Right cardiac atrium (tissue), 5 donors: Measurements from ENCODE around the gene CARD14. TPM values are rescaled to one million over a fixed set of nuclear protein-coding genes. Genes with fewer than 3 reads are reported as not detected.

Experiments used
- ATAC-seq, 2 donors: fragments of 200-7000 bp; cut with Tn5 transposase; one replicate each; pipeline versions ENCODE4 v1.8.0 to v1.9.1; 2020; ENCODE audit warnings: moderate library complexity in 2 of 2, mild to moderate bottlenecking in 1 of 2
- DNase-seq, 3 donors: peaks; one replicate each; pipeline ENCODE4 v3.0.0-alpha.2; 2020
- H3K27ac ChIP-seq: one replicate; pipeline ENCODE4 v1.5.1; 2013; ENCODE audit warnings: mild to moderate bottlenecking, low read length, control low read depth, moderate library complexity
- H3K27me3 ChIP-seq: one replicate; pipeline ENCODE4 v1.6.1; 2013; ENCODE audit not compliant: control insufficient read depth, insufficient read depth
- H3K4me1 ChIP-seq: one replicate; pipeline ENCODE4 v1.6.1; 2013; ENCODE audit warnings: low read length; ENCODE audit not compliant: control insufficient read depth, insufficient read depth
- H3K4me3 ChIP-seq: one replicate; pipeline ENCODE4 v1.5.1; 2013; ENCODE audit warnings: low read length, control low read depth
- H3K9me3 ChIP-seq: one replicate; pipeline ENCODE4 v1.6.1; 2013; ENCODE audit warnings: low read length; ENCODE audit not compliant: control insufficient read depth
- WGBS: extraction: QIAGEN DNeasy Blood & Tissue Kit; methylation state at CpG from one replicate; pipeline ENCODE4 v1.1.7; 2013; 5-methylcytosine and 5-hydroxymethylcytosine counted together
- intact Hi-C, 4 donors: fragments of 100-400 bp; cut with DNase I; formaldehyde crosslinking; loops; one replicate each; pipeline versions ENCODE4 v1.11.0 to v1.14.0; 2022 to 2023
- polyA plus RNA-seq: library from polyadenylated mRNA; stranded (reverse); fragments of 200-250 nt; gene quantifications from one replicate; pipeline ENCODE4 v1.2.3, GENCODE V29; 2013
- total RNA-seq, 4 donors: library from RNA; stranded (reverse); fragmentation: NEBNext Ultra II Directional; extraction: Animal tissue kit (Norgen Biotek cat#: 25700); gene quantifications; one replicate each; pipeline ENCODE4 v1.2.1, GENCODE V29; 2021
- donor health status: healthy with polysubstance abuse.
- donor health status: DM: no; HTN: yes; CAD: no.
- donor health status: DM: no; HTN: no; CAD: no.
- donor health status: DM: no; HTN: yes; CAD: no; lungs with severe emphysema.
- donor health status: DM: yes; HTN: yes; CAD: no.

CARD14 gene
- total and polyA plus RNA-seq, 5 donors: 0.05 to 0.20 (median 0.14) TPM; not detected in 2

DNA sequence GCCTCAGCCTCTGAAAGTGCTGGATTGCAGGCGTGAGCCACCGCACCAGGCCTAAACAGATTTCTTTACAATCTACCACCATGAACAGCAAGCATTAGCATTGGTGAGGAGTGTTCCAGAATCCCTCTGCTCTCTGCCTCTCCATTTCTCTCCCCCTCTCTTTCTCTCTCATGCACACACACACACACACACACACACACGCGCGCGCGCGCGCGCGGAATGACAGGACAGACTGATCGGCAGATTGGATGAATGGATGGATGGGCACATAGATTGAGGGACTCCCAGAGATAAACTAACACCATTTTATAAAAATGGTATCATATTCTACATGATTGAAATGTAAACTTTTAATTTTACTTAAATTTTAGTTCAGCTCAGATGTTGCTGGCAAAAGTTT lies 3.3 kb downstream of the CARD14 start:
- DNase-seq: no peak
- no peaks in the 10 kb centered on the region for H3K9me3 ChIP-seq
- H3K4me3 ChIP-seq: no peak overlapping the region
- peaks cover 4% of the 10 kb centered on the region for H3K4me1 ChIP-seq
- WGBS: 84% methylated on average over 12 of the region's 12 CpGs
- ATAC-seq: no peak
- intact Hi-C loops: no loop called here
- no peak overlapping the region for H3K27ac ChIP-seq
- H3K27me3 ChIP-seq: no peaks in the 10 kb centered on the region

DNA sequence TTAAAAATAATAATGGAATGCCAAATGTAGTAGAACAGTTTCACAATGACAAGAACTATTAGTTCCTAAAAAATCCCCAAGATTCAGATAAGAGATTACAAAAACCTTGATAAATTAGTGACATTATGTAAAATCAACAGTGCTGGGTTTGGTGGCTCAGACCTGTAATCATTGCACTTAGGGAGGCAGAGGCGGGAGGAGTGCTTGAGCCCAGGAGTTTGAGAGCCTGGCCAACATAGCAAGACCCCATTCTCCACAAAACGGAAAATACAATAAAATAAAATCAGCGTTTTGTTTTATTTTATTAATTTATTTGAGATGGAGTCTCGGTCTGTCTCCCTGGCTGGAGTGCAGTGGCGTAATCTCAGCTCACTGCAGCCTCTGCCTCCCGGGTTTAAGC lies 4.1 kb downstream of the CARD14 start:
- 95% methylated on average over 6 of the region's 6 CpGs for WGBS
- ATAC-seq (no peak), DNase-seq (no peak)
- no peaks in the 10 kb centered on the region for H3K27me3 ChIP-seq
- no peak overlapping the region for H3K27ac ChIP-seq
- H3K4me1 ChIP-seq: peaks cover 4% of the 10 kb centered on the region
- H3K9me3 ChIP-seq: no peaks in the 10 kb centered on the region
- intact Hi-C loops: no loop called here
- H3K4me3 ChIP-seq: no peak overlapping the region

DNA sequence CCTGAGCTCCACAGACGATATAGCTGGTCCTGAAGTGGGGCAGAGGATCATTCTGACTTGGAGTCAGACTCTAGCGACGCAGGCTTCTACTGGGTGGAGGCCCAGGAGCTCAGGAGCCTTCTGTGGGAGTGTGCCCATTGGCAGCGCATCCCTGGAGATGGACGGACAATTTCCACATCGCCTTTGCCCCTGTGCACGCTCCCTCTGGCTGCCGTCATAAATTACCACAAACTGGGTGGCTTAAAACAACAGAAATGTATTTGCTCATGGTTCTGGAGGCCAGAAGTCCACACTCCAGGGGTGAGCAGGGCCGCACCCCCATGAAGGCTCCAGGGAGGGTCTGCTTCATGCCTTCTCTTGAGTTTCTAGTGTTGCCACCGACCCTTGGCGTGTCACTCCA lies 6.9 kb downstream of the CARD14 start:
- Histone ChIP-seq H3K9me3 (no peaks in the 10 kb centered on the region), H3K4me1 (peaks cover 4% of the 10 kb centered on the region), H3K4me3 (no peak overlapping the region), H3K27me3 (no peaks in the 10 kb centered on the region), H3K27ac (no peak overlapping the region)
- no peak for DNase-seq
- 90% methylated on average over 11 of the region's 11 CpGs for WGBS
- no peak for ATAC-seq
- intact Hi-C loops: no loop called here

DNA sequence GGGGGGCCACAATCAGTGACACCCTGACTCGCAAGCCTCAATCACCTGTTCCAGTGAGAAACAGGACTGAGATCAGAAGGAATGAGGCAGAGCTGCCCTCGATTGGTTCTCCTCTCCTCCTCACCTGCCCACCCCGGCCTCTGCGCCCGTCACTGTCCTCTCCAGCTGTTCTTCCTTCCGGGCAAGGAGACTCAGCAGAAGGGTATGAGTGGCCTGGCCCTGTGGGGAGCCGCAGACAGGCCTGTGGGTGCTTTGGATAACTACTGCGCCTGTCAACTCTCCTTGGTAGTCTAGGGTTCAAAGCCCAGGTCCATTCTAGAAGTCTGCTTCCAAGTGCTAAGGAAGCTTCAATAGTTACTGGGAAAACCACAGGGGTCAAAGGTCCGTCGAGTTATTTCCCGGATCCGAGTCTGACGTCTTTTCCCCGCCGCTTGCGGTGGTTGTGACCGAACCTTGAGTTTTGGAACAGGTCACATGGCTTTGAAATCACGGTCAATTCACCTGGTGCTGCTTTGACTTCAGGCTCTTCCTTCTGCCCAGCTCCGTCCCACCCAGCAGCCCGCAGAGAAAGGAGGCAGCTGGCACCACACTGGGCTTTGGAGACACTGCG lies 8.3 kb downstream of the CARD14 start:
- ATAC-seq: no peak
- intact Hi-C loops: no loop called here
- H3K27me3 ChIP-seq: no peaks in the 10 kb centered on the region
- H3K4me1 ChIP-seq: peaks cover 4% of the 10 kb centered on the region
- H3K4me3 ChIP-seq: no peak overlapping the region
- H3K27ac ChIP-seq: no peak overlapping the region
- WGBS: 82% methylated on average over 21 of the region's 21 CpGs
- DNase-seq: no peak
- no peaks in the 10 kb centered on the region for H3K9me3 ChIP-seq

DNA sequence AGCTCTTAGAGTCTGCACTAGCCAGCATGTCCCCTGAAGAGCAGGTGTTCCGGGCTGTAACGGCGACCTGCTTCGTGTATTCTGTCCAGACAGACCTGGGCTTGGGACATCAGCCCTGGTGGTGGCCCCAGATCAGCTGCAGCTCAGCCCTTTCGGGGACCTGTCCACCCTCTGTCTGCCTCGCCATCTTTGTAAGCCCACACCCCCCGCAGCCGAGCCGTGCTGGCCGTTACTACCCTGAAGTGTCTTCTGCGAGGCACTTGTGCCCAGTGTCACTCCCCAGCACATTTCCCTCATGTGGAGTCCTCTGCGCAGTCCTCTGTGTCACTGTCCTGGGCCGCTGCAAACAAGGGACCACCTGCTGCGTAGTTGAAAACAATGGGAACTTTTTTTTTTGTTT lies 10.4 kb downstream of the CARD14 start:
- WGBS: 83% methylated on average over 14 of the region's 14 CpGs
- intact Hi-C loops: no loop called here

DNA sequence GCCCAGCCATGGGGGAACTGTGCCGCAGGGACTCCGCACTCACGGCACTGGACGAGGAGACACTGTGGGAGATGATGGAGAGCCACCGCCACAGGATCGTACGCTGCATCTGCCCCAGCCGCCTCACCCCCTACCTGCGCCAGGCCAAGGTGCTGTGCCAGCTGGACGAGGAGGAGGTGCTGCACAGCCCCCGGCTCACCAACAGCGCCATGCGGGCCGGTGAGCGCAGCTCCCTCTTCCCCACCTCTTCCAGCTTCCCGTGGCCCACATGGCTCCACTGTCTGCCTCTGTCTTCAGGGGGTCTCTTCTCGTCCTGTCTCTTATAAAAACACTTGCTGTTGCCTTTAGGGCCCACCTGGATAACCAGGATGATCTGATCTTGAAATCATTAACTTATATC lies 11.6 kb downstream of the CARD14 start:
- no peaks in the 10 kb centered on the region for H3K9me3 ChIP-seq
- no peaks in the 10 kb centered on the region for H3K4me1 ChIP-seq
- no peak overlapping the region for H3K27ac ChIP-seq
- no peak overlapping the region for H3K4me3 ChIP-seq
- intact Hi-C loops: no loop called here
- peak in 1 of 3 donors; percentile 8 for DNase-seq
- H3K27me3 ChIP-seq: no peaks in the 10 kb centered on the region
- WGBS: 89% methylated on average over 17 of the region's 17 CpGs
- no peak for ATAC-seq

More for the DNA sequence above, 10.4 kb downstream of the CARD14 start:
- H3K27me3 ChIP-seq: no peaks in the 10 kb centered on the region
- DNase-seq (no peak), ATAC-seq (no peak)
- H3K9me3 ChIP-seq: no peaks in the 10 kb centered on the region
- H3K27ac ChIP-seq: no peak overlapping the region
- H3K4me3 ChIP-seq: no peak overlapping the region
- H3K4me1 ChIP-seq: peaks cover 4% of the 10 kb centered on the region

DNA sequence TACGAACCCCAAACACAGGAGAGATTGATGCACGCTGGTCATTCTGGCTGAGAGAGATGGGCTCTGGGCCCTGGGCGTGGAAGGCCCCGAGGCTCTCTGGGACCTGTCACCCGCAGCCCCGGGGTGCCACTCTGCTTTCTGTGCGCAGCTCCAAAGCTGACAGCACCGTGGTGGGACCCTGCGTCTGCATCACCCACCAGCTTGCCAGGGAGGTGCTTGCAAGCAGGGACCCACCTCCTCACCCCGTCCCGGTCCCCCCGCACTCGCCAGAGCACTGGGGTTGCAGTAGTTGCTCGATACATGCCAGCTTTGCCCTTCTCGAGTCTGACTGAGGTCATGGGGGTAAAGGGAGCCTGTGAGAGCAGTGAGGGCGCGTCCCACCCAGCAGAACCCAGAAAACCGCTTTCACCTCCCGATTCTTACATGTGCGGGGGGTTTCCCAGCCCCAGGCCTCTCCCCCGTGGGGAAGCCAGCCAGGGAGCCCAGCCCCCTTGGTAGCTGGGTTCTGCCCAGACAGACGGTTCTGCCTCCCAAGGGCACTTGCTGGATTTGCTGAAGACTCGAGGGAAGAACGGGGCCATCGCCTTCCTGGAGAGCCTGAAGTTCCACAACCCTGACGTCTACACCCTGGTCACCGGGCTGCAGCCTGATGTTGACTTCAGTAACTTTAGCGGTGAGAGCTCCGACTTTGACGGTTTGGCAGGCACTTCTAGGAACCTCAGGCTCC lies 12.5 kb downstream of the CARD14 start:
- intact Hi-C loops: no loop called here
- Histone ChIP-seq H3K4me3 (no peak overlapping the region), H3K27me3 (no peaks in the 10 kb centered on the region), H3K27ac (no peak overlapping the region), H3K4me1 (no peaks in the 10 kb centered on the region), H3K9me3 (no peaks in the 10 kb centered on the region)
- DNase-seq: no peak
- WGBS: 86% methylated on average over 30 of the region's 30 CpGs
- no peak for ATAC-seq

DNA sequence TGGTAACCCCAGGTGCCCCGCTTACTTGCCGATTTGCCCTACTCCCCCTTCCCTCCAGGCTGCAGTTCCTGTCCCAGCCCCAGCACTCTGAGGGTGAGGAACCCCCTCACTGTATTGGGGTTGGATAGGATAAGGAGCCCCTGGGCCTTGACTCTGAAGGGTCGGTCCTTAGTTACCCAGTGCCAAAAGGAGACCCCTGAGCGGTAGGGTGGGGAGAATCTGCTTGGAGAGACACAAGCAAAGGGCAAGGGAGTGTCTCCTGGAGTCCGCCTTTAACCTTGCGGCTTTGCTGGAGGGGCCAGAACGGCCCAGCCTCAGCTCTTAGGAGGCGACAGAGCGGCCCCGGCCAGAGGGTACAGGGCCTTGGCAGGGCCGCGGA lies 13.0 kb downstream of the CARD14 start:
- no peak overlapping the region for H3K4me3 ChIP-seq
- ATAC-seq (no peak), DNase-seq (no peak)
- H3K4me1 ChIP-seq: no peaks in the 10 kb centered on the region
- no peaks in the 10 kb centered on the region for H3K27me3 ChIP-seq
- WGBS: 91% methylated on average over 12 of the region's 12 CpGs
- intact Hi-C loops: no loop called here
- no peaks in the 10 kb centered on the region for H3K9me3 ChIP-seq
- H3K27ac ChIP-seq: no peak overlapping the region

DNA sequence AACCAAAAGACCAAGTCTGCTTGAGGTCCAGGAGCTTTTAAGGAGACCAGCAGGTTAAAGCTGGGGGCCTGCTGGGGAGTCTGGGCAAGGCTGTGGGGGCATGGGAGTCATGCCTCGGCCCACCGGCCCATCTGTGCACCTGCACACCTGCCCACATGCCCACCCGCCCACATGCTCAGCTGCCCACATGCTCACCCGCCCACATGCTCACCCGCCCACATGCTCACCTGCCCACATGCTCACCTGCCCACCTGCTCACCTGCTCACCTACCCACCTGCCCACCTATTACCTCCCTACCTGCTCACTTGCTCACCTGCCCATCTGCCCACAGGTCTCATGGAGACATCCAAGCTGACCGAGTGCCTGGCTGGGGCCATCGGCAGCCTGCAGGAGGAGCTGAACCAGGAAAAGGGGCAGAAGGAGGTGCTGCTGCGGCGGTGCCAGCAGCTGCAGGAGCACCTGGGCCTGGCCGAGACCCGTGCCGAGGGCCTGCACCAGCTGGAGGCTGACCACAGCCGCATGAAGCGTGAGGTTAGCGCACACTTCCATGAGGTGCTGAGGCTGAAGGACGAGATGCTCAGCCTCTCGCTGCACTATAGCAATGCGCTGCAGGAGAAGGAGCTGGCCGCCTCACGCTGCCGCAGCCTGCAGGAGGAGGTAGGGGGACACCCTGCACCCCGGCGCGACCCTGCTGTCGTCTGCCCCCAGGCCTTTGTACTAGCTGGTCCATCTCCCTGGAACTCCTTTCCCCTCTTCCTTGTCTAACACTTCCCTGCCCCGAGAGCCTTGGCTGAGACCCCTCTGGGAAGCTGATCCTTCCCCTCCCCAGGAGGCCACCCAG lies 14.0 kb downstream of the CARD14 start:
- no peak for ATAC-seq
- H3K4me1 ChIP-seq: no peaks in the 10 kb centered on the region
- no peak overlapping the region for H3K27ac ChIP-seq
- H3K27me3 ChIP-seq: no peaks in the 10 kb centered on the region
- no peaks in the 10 kb centered on the region for H3K9me3 ChIP-seq
- 80% methylated on average over 26 of the region's 26 CpGs for WGBS
- no peak overlapping the region for H3K4me3 ChIP-seq
- DNase-seq: no peak
- intact Hi-C loops: no loop called here

DNA sequence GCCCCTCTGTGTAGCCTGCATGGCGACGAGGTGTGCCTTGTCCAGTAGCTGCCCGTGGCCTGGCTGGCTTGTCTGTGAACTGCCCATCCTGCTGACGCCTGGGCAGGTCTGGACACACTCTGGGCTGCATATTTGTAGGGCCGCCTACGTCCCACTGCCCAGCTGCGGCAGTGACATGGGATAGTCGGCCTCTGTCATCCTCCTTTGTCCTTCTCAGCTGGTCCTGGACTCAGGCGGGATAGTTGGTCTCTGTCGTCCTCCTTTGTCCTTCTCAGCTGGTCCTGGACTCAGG lies 14.5 kb downstream of the CARD14 start:
- no peak overlapping the region for H3K4me3 ChIP-seq
- ATAC-seq (no peak), DNase-seq (no peak)
- H3K4me1 ChIP-seq: no peaks in the 10 kb centered on the region
- intact Hi-C loops: no loop called here
- no peak overlapping the region for H3K27ac ChIP-seq
- H3K27me3 ChIP-seq: no peaks in the 10 kb centered on the region
- 76% methylated on average over 10 of the region's 10 CpGs for WGBS
- H3K9me3 ChIP-seq: no peaks in the 10 kb centered on the region

DNA sequence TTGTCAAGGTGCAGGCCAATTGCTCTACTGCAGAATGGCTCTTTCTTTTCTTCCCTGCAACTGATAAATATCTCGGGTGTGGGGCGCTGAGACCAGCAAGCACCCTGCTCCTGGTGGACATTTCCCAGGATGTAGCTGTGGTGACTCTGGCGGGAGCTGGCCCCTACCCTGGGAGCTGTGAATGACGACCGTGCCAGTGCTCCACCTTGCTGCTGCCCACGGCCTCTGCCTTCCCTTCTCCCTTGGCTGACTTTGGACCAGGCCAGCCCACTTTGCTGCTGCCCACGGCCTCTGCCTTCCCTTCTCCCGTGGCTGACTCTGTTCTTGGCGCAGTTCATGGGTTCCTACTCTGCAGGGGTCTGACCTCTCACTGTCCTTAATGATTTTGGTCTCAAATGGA lies 16.1 kb downstream of the CARD14 start:
- Histone ChIP-seq H3K27me3 (no peaks in the 10 kb centered on the region), H3K4me1 (no peaks in the 10 kb centered on the region), H3K27ac (no peak overlapping the region), H3K9me3 (no peaks in the 10 kb centered on the region), H3K4me3 (no peak overlapping the region)
- WGBS: 76% methylated on average over 9 of the region's 9 CpGs
- DNase-seq (peak in 1 of 3 donors; percentile 21), ATAC-seq (no peak)
- intact Hi-C loops: no loop called here
